ENCODE measurements around the gene SPZ1.
A peak's percentile ranks its signal among the peaks of the same experiment; 100 is the strongest.

GRCh38 chr5:80346055-80346454 is 26.3 kb downstream of the SPZ1 start:
- no peak for TF ChIP-seq POLR2A (IDR thresholded peaks at IDR 0.05)
- TF ChIP-seq CTCF (IDR thresholded peaks at IDR 0.05): peak in 3 of 4 donors; percentile 30 to 39 (median 35)
